CD4-positive, alpha-beta memory T cell (primary cell): Measurements from ENCODE around the gene METTL27. TPM values are rescaled to one million over a fixed set of nuclear protein-coding genes. Genes with fewer than 3 reads are reported as not detected.
"Not testable (repeated sequence)": the region's sequence is repeated elsewhere in the genome, so short reads cannot be mapped to it uniquely, and the experiment has no call there.

Source experiments
- CTCF ChIA-PET: fragments of 350-600 bp; sonication (Branson Sonifier 250); formaldehyde crosslinking; loops from one replicate; lab custom pipeline; 2021; ENCODE audit warnings: inconsistent platforms; ENCODE audit not compliant: partially characterized antibody; lab: Charles Lee
- POLR2A ChIA-PET: fragments of 350-600 bp; sonication (Branson Sonifier 250); formaldehyde crosslinking; loops from one replicate; lab custom pipeline; 2021; ENCODE audit not compliant: partially characterized antibody; lab: Charles Lee
- DNase-seq, 5 donors: peaks; one replicate each; pipeline versions ENCODE4 v3.0.0 to v3.0.0-alpha.2; 2020 to 2022; ENCODE audit warnings: mixed read lengths in 1 of 5
- H3K27ac ChIP-seq: one replicate; pipeline ENCODE4 v1.7.0; 2013; ENCODE audit warnings: low read depth, low read length
- H3K27me3 ChIP-seq: 2 replicates; pipeline ENCODE4 v1.7.0; 2013; ENCODE audit warnings: mild to moderate bottlenecking, low read length, moderate library complexity; ENCODE audit not compliant: insufficient read depth
- H3K36me3 ChIP-seq: 2 replicates; pipeline ENCODE4 v1.7.0; 2013; ENCODE audit warnings: mild to moderate bottlenecking, low read length, moderate library complexity; ENCODE audit not compliant: insufficient read depth
- H3K4me1 ChIP-seq: 2 replicates; pipeline ENCODE4 v1.7.0; 2013; ENCODE audit warnings: mild to moderate bottlenecking, low read length, moderate library complexity; ENCODE audit not compliant: insufficient read depth
- H3K4me3 ChIP-seq, 2 donors: one replicate each; pipeline ENCODE4 v1.7.0; 2013; ENCODE audit warnings: low read length in 2 of 2, mild to moderate bottlenecking in 1 of 2
- H3K9me3 ChIP-seq, 2 donors: one replicate each; pipeline ENCODE4 v1.7.0; 2013; ENCODE audit warnings: low read length in 2 of 2, control low read depth in 1 of 2; ENCODE audit not compliant: control insufficient read depth in 1 of 2
- H3K27ac Mint-ChIP-seq, 7 donors: one replicate each; pipeline ENCODE4 v1.8.0; 2020 to 2021; ENCODE audit warnings: mixed read lengths in 7 of 7, mild to moderate bottlenecking in 6 of 7, inconsistent platforms in 3 of 7, moderate library complexity in 3 of 7
- H3K27me3 Mint-ChIP-seq, 2 donors: one replicate each; pipeline ENCODE4 v1.8.0; 2020 to 2021; ENCODE audit warnings: mixed read lengths in 2 of 2
- H3K36me3 Mint-ChIP-seq, 2 donors: one replicate each; pipeline ENCODE4 v1.8.0; 2020 to 2021; ENCODE audit warnings: mixed read lengths in 2 of 2, inconsistent platforms in 1 of 2, mild to moderate bottlenecking in 1 of 2
- H3K4me1 Mint-ChIP-seq, 4 donors: one replicate each; pipeline ENCODE4 v1.8.0; 2020 to 2021; ENCODE audit warnings: mixed read lengths in 4 of 4, mild to moderate bottlenecking in 1 of 4
- H3K4me3 Mint-ChIP-seq, 8 donors: one replicate each; pipeline ENCODE4 v1.8.0; 2020 to 2021; ENCODE audit warnings: mixed read lengths in 8 of 8, mild to moderate bottlenecking in 7 of 8, moderate library complexity in 6 of 8, inconsistent platforms in 3 of 8
- H3K9me3 Mint-ChIP-seq, 8 donors: one replicate each; pipeline ENCODE4 v1.8.0; 2020 to 2021; ENCODE audit warnings: mixed read lengths in 8 of 8, mild to moderate bottlenecking in 5 of 8, inconsistent platforms in 3 of 8, moderate library complexity in 1 of 8
- intact Hi-C: fragments of 100-400 bp; cut with micrococcal nuclease; formaldehyde crosslinking; loops from one replicate; pipeline ENCODE4 v1.15.1; 2023
- polyA plus RNA-seq, 2 donors: library from polyadenylated mRNA; unstranded; fragments of 300-500 nt; fragmentation: Illumina TruSeq; gene quantifications; one replicate each; pipeline ENCODE4 v1.2.3, GENCODE V29; 2021
- total RNA-seq, 2 experiments: library from RNA; stranded (reverse); gene quantifications; one replicate each; pipeline ENCODE4 v1.2.3, GENCODE V29; 2021

METTL27 gene
- total and polyA plus RNA-seq, 4 experiments from 2014 or later, result 0.49 to 7.6 (median 6.1) TPM; not detected in 1

- POLR2A ChIA-PET, result interaction anchor here (0.6 kb wide), 1 partner anchor 36 kb away, joined by 3 read pairs; no protein-coding TSS in a partner anchor
- Histone ChIP-seq H3K27ac (no peak overlapping the region), H3K4me3 (no peak overlapping the region), H3K4me1 (no peaks in the 10 kb centered on the region), H3K9me3 (no peaks in the 10 kb centered on the region), H3K27me3 (no peaks in the 10 kb centered on the region), H3K36me3 (no peaks in the 10 kb centered on the region)
- CTCF ChIA-PET, result no interaction called here
- H3K4me1 Mint-ChIP-seq, result no peaks in the 10 kb centered on the region
- no peak overlapping the region for H3K27ac Mint-ChIP-seq
- H3K36me3 Mint-ChIP-seq, result no peaks in the 10 kb centered on the region
- H3K4me3 Mint-ChIP-seq, result no peak overlapping the region
- no peak for DNase-seq
- H3K9me3 Mint-ChIP-seq, result peaks cover 0 to 10% (median 0%) of the 10 kb centered on the region in 8 donors
- intact Hi-C loops, result no loop called here
- H3K27me3 Mint-ChIP-seq, result peaks cover 7 to 10% of the 10 kb centered on the region in 2 donors
Observed at GRCh38 chr7:73799282-73800141, 42.8 kb downstream of the METTL27 start.

GRCh38 chr7:73797176-73797575 lies 45.1 kb downstream of the METTL27 start:
- H3K9me3 Mint-ChIP-seq, H3K4me3 Mint-ChIP-seq, H3K4me1 Mint-ChIP-seq, H3K27ac ChIP-seq, intact Hi-C loops, H3K4me3 ChIP-seq, DNase-seq, POLR2A ChIA-PET, H3K36me3 ChIP-seq, H3K4me1 ChIP-seq, CTCF ChIA-PET, H3K36me3 Mint-ChIP-seq, H3K9me3 ChIP-seq, H3K27ac Mint-ChIP-seq, H3K27me3 ChIP-seq: not testable (repeated sequence)
- H3K27me3 Mint-ChIP-seq, result peaks cover 9 to 14% of the 10 kb centered on the region in 2 donors

- H3K9me3 ChIP-seq, H3K4me3 ChIP-seq, H3K27ac Mint-ChIP-seq, H3K27ac ChIP-seq, DNase-seq, H3K36me3 ChIP-seq, H3K36me3 Mint-ChIP-seq, H3K4me1 Mint-ChIP-seq, CTCF ChIA-PET, POLR2A ChIA-PET, H3K4me1 ChIP-seq, H3K9me3 Mint-ChIP-seq, H3K4me3 Mint-ChIP-seq, H3K27me3 ChIP-seq, intact Hi-C loops: not testable (repeated sequence)
- H3K27me3 Mint-ChIP-seq, result peaks cover 11 to 16% of the 10 kb centered on the region in 2 donors
Observed at GRCh38 chr7:73796656-73797055, 45.7 kb downstream of the METTL27 start.

DNA sequence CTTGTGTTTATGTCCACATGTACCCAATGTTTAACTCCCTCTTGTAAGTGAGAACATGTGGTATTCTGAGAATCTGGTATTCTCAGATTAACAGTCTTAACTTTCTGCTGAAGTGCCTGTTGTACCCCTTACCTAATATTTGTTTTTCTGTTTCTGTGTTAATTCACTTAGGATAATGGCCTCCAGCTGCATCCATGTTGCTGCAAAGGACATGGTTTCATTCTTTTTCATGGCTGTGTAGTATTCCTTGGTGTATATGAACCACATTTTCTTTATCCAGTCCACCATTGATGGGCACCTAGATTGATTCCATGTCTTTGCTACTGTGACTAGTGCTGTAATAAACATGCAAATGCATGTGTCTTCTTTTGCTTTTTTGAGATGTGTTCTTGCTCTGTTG lies 47.1 kb downstream of the METTL27 start:
- H3K4me3 ChIP-seq, H3K4me1 Mint-ChIP-seq, DNase-seq, H3K4me3 Mint-ChIP-seq, intact Hi-C loops, H3K9me3 ChIP-seq, POLR2A ChIA-PET, H3K27ac Mint-ChIP-seq, H3K36me3 ChIP-seq, H3K36me3 Mint-ChIP-seq, H3K27ac ChIP-seq, H3K4me1 ChIP-seq, H3K27me3 ChIP-seq: not testable (repeated sequence)
- Mint-ChIP-seq H3K9me3 (peaks cover 0 to 12% (median 3%) of the 10 kb centered on the region in 8 donors), H3K27me3 (peaks cover 10 to 16% of the 10 kb centered on the region in 2 donors)
- CTCF ChIA-PET, result interaction anchor here (1.0 kb wide), 1 partner anchor 59 kb away, joined by 3 read pairs; no protein-coding TSS in a partner anchor

GRCh38 chr7:73791170-73791690 lies 51.1 kb downstream of the METTL27 start:
- H3K4me1 ChIP-seq, intact Hi-C loops, H3K27me3 ChIP-seq, POLR2A ChIA-PET, H3K4me1 Mint-ChIP-seq, DNase-seq, H3K36me3 ChIP-seq, H3K27ac Mint-ChIP-seq, CTCF ChIA-PET, H3K27me3 Mint-ChIP-seq, H3K9me3 ChIP-seq, H3K4me3 Mint-ChIP-seq, H3K4me3 ChIP-seq, H3K36me3 Mint-ChIP-seq, H3K27ac ChIP-seq: not testable (repeated sequence)
- H3K9me3 Mint-ChIP-seq, result peaks cover 0 to 16% (median 4%) of the 10 kb centered on the region in 8 donors

DNA sequence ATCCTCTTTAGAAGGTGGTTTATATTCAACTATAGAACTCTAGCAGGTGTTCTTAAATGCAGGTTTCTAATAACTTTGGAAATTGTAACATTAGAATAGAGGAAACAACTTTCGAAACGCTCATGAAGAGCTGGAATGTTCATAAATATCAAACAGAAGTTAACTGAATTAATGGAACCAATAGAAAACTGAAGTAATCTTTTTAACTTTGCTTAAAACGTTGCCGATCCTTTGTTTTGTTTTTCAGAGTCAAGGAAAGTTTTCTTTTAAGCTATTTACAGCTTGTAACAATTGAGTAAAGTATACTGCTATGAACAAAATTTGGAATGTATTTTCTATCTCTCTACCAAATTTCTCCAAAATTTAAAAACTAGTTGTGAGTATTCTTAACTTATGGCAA lies 53.3 kb downstream of the METTL27 start:
- H3K9me3 ChIP-seq, result no peaks in the 10 kb centered on the region
- no peaks in the 10 kb centered on the region for H3K4me1 ChIP-seq
- no peak overlapping the region for H3K4me3 ChIP-seq
- no peaks in the 10 kb centered on the region for H3K36me3 Mint-ChIP-seq
- ChIA-PET POLR2A (no interaction called here), CTCF (no interaction called here)
- H3K4me1 Mint-ChIP-seq, result no peaks in the 10 kb centered on the region
- intact Hi-C loops, result no loop called here
- H3K27ac ChIP-seq, result no peak overlapping the region
- no peaks in the 10 kb centered on the region for H3K27me3 ChIP-seq
- peaks cover 0 to 6% (median 3%) of the 10 kb centered on the region in 8 donors for H3K9me3 Mint-ChIP-seq
- DNase-seq, result no peak
- no peaks in the 10 kb centered on the region for H3K36me3 ChIP-seq
- no peak overlapping the region for H3K4me3 Mint-ChIP-seq
- no peak overlapping the region for H3K27ac Mint-ChIP-seq
- H3K27me3 Mint-ChIP-seq, result peaks cover 7% of the 10 kb centered on the region in 2 donors

DNA sequence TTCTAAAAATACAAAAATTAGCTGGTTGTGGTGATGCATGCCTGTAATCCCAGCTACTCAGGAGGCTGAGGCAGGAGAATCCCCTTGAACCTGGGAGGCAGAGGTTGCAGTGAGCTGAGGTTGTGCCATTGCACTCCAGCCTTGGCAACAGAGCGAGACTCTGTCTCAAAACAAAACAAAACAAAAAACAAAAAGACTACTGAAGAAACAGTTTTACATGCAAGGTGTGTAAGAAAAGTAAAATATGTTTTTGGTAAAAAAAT lies 54.6 kb downstream of the METTL27 start:
- H3K27ac ChIP-seq, H3K27ac Mint-ChIP-seq, H3K36me3 Mint-ChIP-seq, H3K36me3 ChIP-seq, H3K4me3 ChIP-seq, DNase-seq, intact Hi-C loops, H3K4me3 Mint-ChIP-seq, H3K9me3 Mint-ChIP-seq, POLR2A ChIA-PET, H3K27me3 Mint-ChIP-seq, CTCF ChIA-PET, H3K9me3 ChIP-seq, H3K4me1 ChIP-seq, H3K4me1 Mint-ChIP-seq, H3K27me3 ChIP-seq: not testable (repeated sequence)
